Iris pigment epithelial cell (primary cell): ENCODE data around the gene SETD7.
"Not testable (repeated sequence)": the region's sequence is repeated elsewhere in the genome, so short reads cannot be mapped to it uniquely, and the experiment has no call there.

Experiments used
- DNase-seq: peaks from one replicate; pipeline ENCODE4 v3.0.0-alpha.2; 2011; ENCODE audit warnings: low read depth

The SETD7 gene

GRCh38 chr4:139465922-139466321 is 90.1 kb downstream of the SETD7 start:
- DNase-seq, result peak; percentile 18

DNA sequence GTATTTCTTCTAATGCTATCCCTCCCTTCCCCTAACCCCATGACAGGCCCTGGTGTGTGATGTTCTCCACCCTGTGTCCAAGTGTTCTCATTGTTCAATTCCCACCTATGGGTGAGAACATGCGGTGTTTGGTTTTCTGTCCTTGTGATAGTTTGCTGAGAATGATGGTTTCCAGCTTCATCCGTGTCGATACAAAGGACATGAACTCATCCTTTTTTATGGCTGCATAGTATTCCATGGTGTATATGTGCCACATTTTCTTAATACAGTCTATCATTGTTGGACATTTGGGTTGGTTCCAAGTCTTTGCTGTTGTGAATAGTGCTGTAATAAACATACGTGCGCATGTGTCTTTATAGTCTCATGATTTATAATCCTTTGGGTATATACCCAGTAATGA is 91.5 kb downstream of the SETD7 start:
- not testable (repeated sequence) for DNase-seq

- no peak for DNase-seq
These were observed 94.9 kb downstream of the SETD7 start for GRCh38 chr4:139461022-139461628.

DNA sequence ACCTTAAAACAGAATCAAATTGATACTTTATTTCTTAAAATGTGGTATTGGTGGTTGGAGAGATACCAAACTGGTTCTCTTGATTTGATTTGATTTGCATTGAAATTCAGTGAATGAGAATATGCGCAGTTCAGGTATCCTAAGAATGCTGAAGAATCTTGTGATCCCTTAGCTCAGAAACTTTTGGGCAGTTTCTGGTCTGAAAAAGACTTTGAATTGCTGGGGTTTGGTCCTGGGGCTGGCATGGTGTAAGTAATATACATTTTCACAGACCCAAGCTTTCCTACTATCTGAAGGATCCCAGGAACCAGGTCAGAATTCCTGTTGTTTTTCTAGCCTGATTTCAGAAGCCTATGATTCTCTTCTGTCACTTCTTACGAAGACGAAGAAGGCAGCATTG is 95.5 kb downstream of the SETD7 start:
- no peak for DNase-seq

DNA sequence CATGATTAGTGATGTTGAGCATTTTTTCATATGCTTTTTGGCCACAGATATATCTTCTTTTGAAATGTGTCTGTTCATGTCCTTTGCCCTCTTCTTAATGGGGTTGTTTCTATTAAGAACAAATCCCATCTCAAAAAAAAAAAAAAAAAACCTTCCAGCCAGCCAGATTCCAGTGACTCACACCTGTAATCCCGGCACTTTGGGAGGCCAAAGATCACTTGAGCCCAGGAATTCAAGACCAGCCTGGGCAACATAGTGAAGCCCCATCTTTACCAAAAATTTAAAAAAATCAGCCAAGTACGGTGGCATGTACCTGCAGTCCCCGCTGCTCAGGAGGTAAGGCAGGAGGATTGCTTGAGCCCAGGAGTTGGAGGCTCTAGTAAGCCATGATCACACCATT is 97.0 kb downstream of the SETD7 start:
- peak; percentile 16 for DNase-seq

- DNase-seq, result no peak
These were observed 97.5 kb downstream of the SETD7 start for GRCh38 chr4:139458543-139458942.

GRCh38 chr4:139457318-139457717 is 98.7 kb downstream of the SETD7 start:
- no peak for DNase-seq

DNA sequence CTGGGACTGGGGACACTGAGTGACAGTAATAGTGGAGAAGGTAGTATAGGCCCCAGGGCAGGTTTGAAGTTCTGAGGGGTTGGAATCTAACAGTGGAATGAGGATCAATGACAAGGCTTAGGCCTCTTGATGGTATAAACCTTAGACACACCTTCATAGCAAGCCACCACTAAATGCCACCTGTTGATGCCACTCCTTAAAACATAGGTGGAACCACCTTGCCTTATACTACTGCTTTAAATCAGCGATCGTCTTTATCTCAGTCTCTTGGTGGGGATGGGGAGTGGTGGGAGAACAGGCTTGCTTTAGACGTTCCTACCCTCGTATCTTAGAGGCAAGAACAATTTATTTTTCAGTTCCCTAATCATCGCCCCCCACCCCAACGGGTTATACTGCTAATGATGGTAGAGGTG is 100.9 kb downstream of the SETD7 start:
- DNase-seq, result no peak

GRCh38 chr4:139454111-139455045 is 101.6 kb downstream of the SETD7 start, which contains the start of gene RAB33B:
Gene RAB33B, plus strand, starts transcription at chr4:139454121. Its CDS starts 75 bp downstream, at chr4:139454196.
- DNase-seq, result peak; percentile 8

DNA sequence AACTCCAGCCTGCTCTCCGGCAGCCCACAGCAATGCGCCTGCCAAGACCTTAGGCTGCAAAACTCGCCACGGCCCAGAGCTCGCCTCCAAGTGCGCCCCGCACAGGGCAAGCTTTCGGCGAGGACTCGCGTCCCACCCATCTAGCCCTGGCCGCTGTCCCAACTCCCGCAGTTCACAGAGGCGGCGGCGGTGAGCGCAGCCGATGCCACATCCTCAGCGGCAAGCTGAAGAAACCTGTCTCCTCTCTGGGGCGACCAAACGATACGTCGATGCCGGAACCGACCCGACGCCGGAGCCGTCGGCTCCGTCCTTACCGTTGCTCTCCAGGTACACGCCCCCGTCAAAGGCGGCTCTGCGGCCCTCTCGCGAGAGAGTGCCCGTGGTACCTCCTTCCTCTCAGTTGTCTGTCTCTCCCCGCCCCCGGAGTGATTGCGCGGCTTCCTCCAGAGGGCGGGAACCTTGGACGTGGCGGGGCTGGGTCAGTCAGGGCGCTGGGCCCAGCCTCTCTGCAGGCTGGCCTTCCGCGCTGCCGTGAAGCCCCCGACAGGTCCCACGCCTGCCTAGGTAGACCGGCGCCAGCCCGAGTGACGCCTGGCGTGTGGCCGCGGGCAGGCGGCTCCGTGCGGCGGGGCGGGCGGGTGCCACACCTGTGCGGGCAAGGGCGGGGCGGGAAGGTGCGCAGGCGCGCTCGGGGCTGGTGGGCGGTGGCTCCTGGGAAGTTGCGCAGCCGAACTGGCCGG is 102.5 kb downstream of the SETD7 start:
- DNase-seq, result peak; percentile 98

DNA sequence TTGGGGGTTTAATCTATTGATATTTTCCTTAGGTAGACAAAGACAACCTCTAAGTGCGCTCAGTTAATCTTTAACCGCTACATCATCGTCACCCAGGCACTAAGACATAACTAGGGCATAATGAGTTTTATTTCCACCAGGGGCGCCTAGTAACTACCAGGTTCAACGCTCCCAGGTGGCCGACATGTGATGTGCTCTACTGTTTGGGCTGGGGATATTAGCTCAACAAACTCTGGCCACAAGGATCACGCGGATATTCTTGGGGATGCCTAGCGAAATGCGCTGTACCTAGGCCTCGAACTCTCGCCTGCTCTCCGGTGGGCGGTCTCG is 103.0 kb downstream of the SETD7 start:
- peak; percentile 79 for DNase-seq

DNA sequence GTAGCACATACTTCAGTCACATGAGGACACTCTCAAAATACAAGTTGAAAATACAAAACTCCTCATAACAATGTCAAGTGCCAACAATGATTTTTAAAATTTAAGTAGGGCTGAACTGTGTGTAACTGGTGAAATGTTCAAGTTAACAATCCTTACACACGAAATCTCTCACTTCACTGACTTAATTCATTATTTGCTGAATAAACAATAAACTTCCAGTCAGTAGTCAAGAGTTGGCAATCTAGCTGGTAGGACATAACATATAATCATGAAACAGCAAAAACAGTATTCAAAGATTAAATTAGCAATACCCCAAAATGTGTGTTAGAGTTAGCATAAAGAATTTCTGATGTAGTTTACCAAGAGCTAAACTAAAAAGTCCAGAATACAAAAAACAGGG is 104.0 kb downstream of the SETD7 start:
- no peak for DNase-seq

DNA sequence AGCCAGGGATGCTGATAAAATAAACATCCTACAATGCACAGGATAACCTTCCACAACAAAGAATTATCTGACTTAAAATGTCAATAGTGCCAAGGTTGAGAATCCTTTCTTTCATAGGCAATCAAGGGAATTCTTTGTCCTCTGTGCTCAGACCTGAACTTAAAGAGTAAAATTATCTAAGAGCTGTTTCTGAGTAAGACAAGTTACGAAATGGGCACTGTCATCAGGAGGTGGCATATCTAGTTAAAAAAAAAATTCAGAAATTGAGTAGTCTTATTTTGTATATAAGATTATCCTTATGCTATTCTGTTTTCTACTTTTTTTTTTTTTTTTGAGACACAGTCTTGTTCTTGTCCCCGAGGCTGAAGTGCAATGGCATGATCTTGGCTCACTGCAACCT is 105.4 kb downstream of the SETD7 start:
- no peak for DNase-seq

DNA sequence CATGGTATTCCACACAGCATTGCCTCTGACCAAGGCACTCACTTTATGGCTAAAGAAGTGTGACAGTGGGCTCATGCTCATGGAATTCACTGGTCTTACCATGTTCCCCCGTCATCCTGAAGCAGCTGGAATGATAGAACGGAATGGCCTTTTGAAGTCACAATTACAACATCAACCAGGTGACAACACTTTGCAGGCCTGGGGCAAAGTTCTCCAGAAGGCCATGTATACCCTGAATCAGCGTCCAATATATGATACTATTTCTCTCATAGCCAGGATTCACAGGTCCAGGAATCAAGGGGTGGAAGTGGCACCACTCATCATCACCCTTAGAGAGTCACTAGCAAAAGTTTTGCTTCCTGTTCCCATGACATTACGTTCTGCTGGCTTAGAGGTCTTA is 108.9 kb downstream of the SETD7 start:
- not testable (repeated sequence) for DNase-seq
